Fibroblast of lung (primary cell): ENCODE measurements around the gene LRMDA.

Experiments used
- CTCF ChIP-seq, 2 donors: IDR thresholded peaks in 1 of 2; conservative IDR thresholded peaks in 1 of 2; 1 replicate in 1 of 2; 2 replicates in 1 of 2; pipeline ENCODE4 v1.5.1; 2011 to 2012; ENCODE audit warnings: low read length in 2 of 2, control low read depth in 1 of 2, inconsistent platforms in 1 of 2, low read depth in 1 of 2, mild to moderate bottlenecking in 1 of 2
- EZH2 ChIP-seq: IDR thresholded peaks from 2 replicates; pipeline ENCODE4 v1.5.1; 2012; ENCODE audit warnings: low read length, control low read depth, mild to moderate bottlenecking; ENCODE audit errors: missing control alignments

- TF ChIP-seq CTCF (conservative IDR thresholded peaks at IDR 0.05 in 1 of 2, IDR thresholded peaks at IDR 0.05 in 1 of 2; ENCODE audit: low read depth in 1 of 2, low read length in 2 of 2) (no peak), EZH2 (no peak)
Observed at GRCh38 chr10:75814014-75814413, 382.6 kb downstream of the LRMDA start.
